Measurements from ENCODE around the gene KANSL1. TPM values are rescaled to one million over a fixed set of nuclear protein-coding genes. Genes with fewer than 3 reads are reported as not detected.
"Not testable (repeated sequence)": the region's sequence is repeated elsewhere in the genome, so short reads cannot be mapped to it uniquely, and the experiment has no call there.

Gene KANSL1
- total RNA-seq, 1 donor from 2014 or later, result 121 TPM

- no peak for DNase-seq (ENCODE audit: low read depth, low spot score)
These were observed 183.3 kb downstream of the KANSL1 start for GRCh38 chr17:46009681-46010596.

GRCh38 chr17:46008591-46008990, 184.6 kb downstream of the KANSL1 start:
- no peaks in the 10 kb centered on the region for H3K27me3 Mint-ChIP-seq (ENCODE audit: low read depth)
- peaks cover 12% of the 10 kb centered on the region for H3K4me1 Mint-ChIP-seq
- TF ChIP-seq CTCF (conservative IDR thresholded peaks at IDR 0.05), result no peak
- no peak overlapping the region for H3K27ac Mint-ChIP-seq (ENCODE audit: unreplicated experiment)
- DNase-seq (ENCODE audit: low read depth, low spot score), result no peak
- H3K4me3 Mint-ChIP-seq, result no peak overlapping the region
- H3K9me3 Mint-ChIP-seq, result peaks cover 2% of the 10 kb centered on the region
- no peaks in the 10 kb centered on the region for H3K36me3 Mint-ChIP-seq (ENCODE audit: low read depth)

More at GRCh38 chr17:46009681-46010596, 183.3 kb downstream of the KANSL1 start:
- TF ChIP-seq CTCF (conservative IDR thresholded peaks at IDR 0.05), result no peak
- H3K9me3 Mint-ChIP-seq, result peaks cover 2% of the 10 kb centered on the region
- H3K4me1 Mint-ChIP-seq, result peaks cover 20% of the 10 kb centered on the region
- no peak overlapping the region for H3K4me3 Mint-ChIP-seq
- no peaks in the 10 kb centered on the region for H3K36me3 Mint-ChIP-seq (ENCODE audit: low read depth)
- no peaks in the 10 kb centered on the region for H3K27me3 Mint-ChIP-seq (ENCODE audit: low read depth)
- no peak overlapping the region for H3K27ac Mint-ChIP-seq (ENCODE audit: unreplicated experiment)

GRCh38 chr17:46007461-46007965, 185.7 kb downstream of the KANSL1 start:
- Mint-ChIP-seq H3K9me3 (peaks cover 2% of the 10 kb centered on the region), H3K36me3 (ENCODE audit: low read depth) (no peaks in the 10 kb centered on the region), H3K4me3 (no peak overlapping the region), H3K27ac (ENCODE audit: unreplicated experiment) (no peak overlapping the region), H3K4me1 (peaks cover 8% of the 10 kb centered on the region), H3K27me3 (ENCODE audit: low read depth) (no peaks in the 10 kb centered on the region)
- no peak for DNase-seq (ENCODE audit: low read depth, low spot score)
- TF ChIP-seq CTCF (conservative IDR thresholded peaks at IDR 0.05), result no peak

DNA sequence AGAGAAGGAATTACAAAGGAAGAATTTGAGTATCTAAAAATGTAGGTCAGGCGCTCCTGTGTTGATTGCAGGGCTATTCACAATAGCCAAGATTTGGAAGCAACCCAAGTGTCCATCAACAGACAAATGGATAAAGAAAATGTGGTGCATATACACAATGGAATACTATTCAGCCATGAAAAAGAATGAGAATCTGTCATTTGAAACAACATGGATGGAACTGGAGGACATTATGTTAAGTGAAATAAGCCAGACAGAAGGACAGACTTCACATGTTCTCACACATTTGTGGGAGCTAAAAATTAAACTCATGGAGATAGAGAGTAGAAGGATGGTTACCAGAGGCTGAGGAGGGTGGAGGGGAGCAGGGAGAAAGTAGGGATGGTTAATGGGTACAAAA, 187.1 kb downstream of the KANSL1 start:
- not testable (repeated sequence) for DNase-seq (ENCODE audit: low read depth, low spot score); H3K4me3 Mint-ChIP-seq; H3K27ac Mint-ChIP-seq (ENCODE audit: unreplicated experiment); H3K27me3 Mint-ChIP-seq (ENCODE audit: low read depth); H3K4me1 Mint-ChIP-seq; H3K36me3 Mint-ChIP-seq (ENCODE audit: low read depth); H3K9me3 Mint-ChIP-seq

DNA sequence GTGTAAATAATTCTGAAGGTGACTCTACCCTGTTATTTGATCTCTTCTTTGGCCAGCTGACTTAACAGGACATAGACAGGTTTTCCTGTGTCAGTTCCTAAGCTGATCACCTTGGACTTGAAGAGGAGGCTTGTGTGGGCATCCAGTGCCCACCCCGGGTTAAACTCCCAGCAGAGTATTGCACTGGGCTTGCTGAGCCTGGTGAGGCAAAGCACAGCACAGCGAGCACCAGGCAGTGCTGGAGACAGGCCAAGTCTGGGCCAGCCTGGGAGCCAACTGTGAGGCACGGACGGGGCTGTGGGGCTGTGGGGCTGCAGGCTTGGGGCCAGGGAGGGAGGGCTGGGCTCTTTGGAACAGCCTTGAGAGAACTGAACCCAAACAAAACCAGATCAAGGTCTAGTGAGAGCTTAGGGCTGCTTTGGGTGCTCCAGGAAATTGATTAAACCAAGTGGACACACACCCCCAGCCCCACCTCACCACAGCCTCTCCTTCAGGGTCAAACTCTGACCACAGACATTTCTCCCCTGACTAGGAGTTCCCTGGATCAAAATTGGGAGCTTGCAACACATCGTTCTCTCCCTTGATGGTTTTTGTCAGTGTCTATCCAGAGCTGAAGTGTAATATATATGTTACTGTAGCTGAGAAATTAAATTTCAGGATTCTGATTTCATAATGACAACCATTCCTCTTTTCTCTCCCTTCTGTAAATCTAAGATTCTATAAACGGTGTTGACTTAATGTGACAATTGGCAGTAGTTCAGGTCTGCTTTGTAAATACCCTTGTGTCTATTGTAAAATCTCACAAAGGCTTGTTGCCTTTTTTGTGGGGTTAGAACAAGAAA, 189.1 kb downstream of the KANSL1 start:
- Mint-ChIP-seq H3K9me3 (peaks cover 2% of the 10 kb centered on the region), H3K4me1 (peaks cover 3% of the 10 kb centered on the region), H3K27me3 (ENCODE audit: low read depth) (no peaks in the 10 kb centered on the region), H3K27ac (ENCODE audit: unreplicated experiment) (no peak overlapping the region), H3K36me3 (ENCODE audit: low read depth) (no peaks in the 10 kb centered on the region), H3K4me3 (no peak overlapping the region)
- no peak for TF ChIP-seq CTCF (conservative IDR thresholded peaks at IDR 0.05)
- DNase-seq (ENCODE audit: low read depth, low spot score), result no peak

Data from neural crest cell (in vitro differentiated cells).